GM19193 (cell line): Measurements from ENCODE around the gene U2AF2.

ENCODE experiments used
- POLR2A ChIP-seq: IDR thresholded peaks from 4 replicates; pipeline ENCODE4 v1.6.1; 2011; ENCODE audit not compliant: insufficient read depth, insufficient read length; ENCODE audit errors: extremely low read depth

The U2AF2 gene

GRCh38 chr19:55704494-55705245, 49.8 kb downstream of the U2AF2 start:
- no peak for TF ChIP-seq POLR2A

- TF ChIP-seq POLR2A: no peak
Measured at GRCh38 chr19:55705972-55706371, 51.1 kb downstream of the U2AF2 start.

GRCh38 chr19:55711719-55712118, 56.9 kb downstream of the U2AF2 start:
- TF ChIP-seq POLR2A: no peak

- no peak for TF ChIP-seq POLR2A
Measured at GRCh38 chr19:55712804-55713631, 58.2 kb downstream of the U2AF2 start.

- TF ChIP-seq POLR2A: no peak
Measured at GRCh38 chr19:55716531-55716930, 61.7 kb downstream of the U2AF2 start.

GRCh38 chr19:55717251-55717650, 62.4 kb downstream of the U2AF2 start:
- no peak for TF ChIP-seq POLR2A

GRCh38 chr19:55720214-55720746, 65.4 kb downstream of the U2AF2 start:
- no peak for TF ChIP-seq POLR2A

GRCh38 chr19:55720801-55721200, 66.0 kb downstream of the U2AF2 start:
- TF ChIP-seq POLR2A: no peak

- TF ChIP-seq POLR2A: no peak
Measured at GRCh38 chr19:55723491-55723890, 68.7 kb downstream of the U2AF2 start.
